ENCODE data around the gene ATP6V1F. TPM values are rescaled to one million over a fixed set of nuclear protein-coding genes. Genes with fewer than 3 reads are reported as not detected.

ATP6V1F gene
- total RNA-seq, 3 donors from 2014 or later (not counting 1 experiment from before 2014, with no cell fraction given) = 82.9 to 98.0 (median 94.3) TPM

DNA sequence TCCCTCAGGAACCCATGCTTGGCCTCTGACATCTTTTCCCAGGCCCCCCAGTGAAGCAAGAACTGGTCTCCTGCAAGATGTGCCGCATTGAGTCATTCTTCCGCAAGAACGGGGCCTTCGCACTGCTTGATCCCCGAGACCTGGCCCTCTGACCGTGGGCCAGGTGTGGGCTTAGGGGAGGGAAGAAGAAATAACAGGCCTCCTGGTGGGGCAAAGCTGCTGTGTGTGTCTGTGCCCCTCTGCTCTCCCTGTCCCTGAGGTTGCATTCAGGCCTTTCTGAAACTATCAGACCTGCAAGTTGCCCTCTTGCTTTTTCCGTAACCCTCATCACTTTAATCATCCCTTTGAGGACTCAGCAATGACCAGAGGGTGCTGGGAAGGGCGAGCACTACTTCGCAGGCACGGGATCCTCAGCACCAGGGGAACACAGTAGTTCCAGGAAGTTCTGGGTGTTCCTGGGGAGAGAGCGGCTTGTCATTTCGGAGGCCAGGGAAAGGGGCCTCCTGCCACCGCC, 6.0 kb downstream of the ATP6V1F start:
- H3K4me1 Mint-ChIP-seq = peaks cover 5 to 22% of the 10 kb centered on the region in 2 donors
- intact Hi-C loops (cut with micrococcal nuclease) = no loop called here
- TF ChIP-seq, protein P1, sequence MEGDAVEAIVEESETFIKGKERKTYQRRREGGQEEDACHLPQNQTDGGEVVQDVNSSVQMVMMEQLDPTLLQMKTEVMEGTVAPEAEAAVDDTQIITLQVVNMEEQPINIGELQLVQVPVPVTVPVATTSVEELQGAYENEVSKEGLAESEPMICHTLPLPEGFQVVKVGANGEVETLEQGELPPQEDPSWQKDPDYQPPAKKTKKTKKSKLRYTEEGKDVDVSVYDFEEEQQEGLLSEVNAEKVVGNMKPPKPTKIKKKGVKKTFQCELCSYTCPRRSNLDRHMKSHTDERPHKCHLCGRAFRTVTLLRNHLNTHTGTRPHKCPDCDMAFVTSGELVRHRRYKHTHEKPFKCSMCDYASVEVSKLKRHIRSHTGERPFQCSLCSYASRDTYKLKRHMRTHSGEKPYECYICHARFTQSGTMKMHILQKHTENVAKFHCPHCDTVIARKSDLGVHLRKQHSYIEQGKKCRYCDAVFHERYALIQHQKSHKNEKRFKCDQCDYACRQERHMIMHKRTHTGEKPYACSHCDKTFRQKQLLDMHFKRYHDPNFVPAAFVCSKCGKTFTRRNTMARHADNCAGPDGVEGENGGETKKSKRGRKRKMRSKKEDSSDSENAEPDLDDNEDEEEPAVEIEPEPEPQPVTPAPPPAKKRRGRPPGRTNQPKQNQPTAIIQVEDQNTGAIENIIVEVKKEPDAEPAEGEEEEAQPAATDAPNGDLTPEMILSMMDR (IDR thresholded peaks at IDR 0.05) = no peak
- Histone ChIP-seq H3K4me1 (ENCODE audit: control insufficient read depth, insufficient read depth, low read length) (peaks cover 18% of the 10 kb centered on the region), H3K4me3 (ENCODE audit: low read length) (no peak overlapping the region), H3K36me3 (ENCODE audit: control insufficient read depth, insufficient read depth, low read length) (peaks cover 7% of the 10 kb centered on the region), H3K9me3 (ENCODE audit: control insufficient read depth, insufficient read depth, low read length) (no peaks in the 10 kb centered on the region), H3K27ac (ENCODE audit: low read length) (no peak overlapping the region), H3K27me3 (ENCODE audit: control insufficient read depth, insufficient read depth, low read length) (peaks cover 3% of the 10 kb centered on the region)
- no peak for DNase-seq
- H3K27me3 Mint-ChIP-seq (ENCODE audit: low read depth in 2 of 2) = peaks cover 0 to 5% of the 10 kb centered on the region in 2 donors
- ATAC-seq = no peak
- H3K27ac Mint-ChIP-seq = no peak overlapping the region
- H3K4me3 Mint-ChIP-seq = peak overlapping the region; percentile 52
- no peaks in the 10 kb centered on the region for H3K36me3 Mint-ChIP-seq
- H3K9me3 Mint-ChIP-seq = no peaks in the 10 kb centered on the region
- 60% methylated on average over 13 of the region's 13 CpGs for WGBS (ENCODE audit: insufficient coverage)

DNA sequence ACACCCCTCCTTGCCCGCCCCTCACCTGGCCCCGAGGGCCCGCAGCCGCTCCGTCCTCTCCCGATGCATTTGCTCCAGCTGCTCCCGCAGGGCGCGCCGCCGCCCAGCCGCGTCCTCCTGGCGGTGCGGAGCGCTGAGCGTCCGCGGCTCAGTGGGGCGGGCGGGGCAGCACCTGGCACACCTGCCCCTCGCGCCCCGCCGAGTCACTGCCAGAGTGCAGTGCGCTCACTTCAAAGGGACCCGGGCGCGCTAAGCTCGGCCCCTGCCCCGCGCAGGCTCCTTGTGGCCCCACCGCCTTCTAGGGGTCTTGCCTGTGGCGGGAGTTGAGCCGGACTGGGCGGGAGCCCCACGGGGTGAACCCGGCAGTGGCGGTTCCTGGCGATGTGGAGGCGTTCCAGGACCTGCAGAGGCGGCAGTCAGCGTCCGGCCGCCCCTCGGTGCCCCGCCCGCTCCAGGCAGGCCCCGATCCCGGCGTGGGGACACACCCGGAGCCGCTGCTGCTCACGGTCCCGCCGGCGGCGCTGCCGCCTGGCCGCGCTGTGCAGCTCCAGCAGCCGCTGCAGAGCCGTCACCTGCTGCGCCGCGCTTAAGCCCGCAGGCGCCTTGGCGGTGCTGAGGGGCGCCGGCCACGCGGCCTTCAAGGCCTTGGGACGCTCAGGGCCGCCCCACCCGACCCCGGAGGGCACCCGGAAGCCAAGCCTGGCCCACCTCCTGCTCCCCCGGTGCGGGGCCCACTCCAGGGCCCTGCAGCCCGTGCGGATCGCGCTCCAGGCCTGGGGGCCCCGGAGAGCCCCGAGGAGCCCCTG, 6.7 kb downstream of the ATP6V1F start:
- no peaks in the 10 kb centered on the region for H3K9me3 ChIP-seq (ENCODE audit: control insufficient read depth, insufficient read depth, low read length)

DNA sequence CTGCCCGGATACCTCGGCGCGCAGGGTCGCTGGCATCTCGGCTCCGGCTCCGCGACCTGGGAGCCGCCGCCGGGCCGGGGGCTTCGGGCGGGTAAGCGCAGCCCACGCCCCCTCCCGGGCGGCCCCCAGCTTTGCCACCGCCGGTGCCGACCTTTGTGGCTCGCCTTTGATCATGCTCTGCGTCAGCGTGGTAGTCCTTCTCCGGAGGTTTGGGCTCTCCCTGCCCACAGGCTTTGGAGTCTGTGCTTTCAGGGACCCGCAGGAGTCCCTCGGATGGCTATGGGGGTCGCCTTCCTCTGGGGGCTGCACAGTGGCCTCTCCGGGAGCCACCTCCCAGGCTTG, 7.3 kb downstream of the ATP6V1F start:
- ATAC-seq (peak in 1 of 3 donors; percentile 13), DNase-seq (peak in 1 of 2 donors; percentile 41)
- H3K4me3 ChIP-seq (ENCODE audit: low read length) = no peak overlapping the region
- Mint-ChIP-seq H3K27ac (no peak overlapping the region), H3K4me1 (peaks cover 5 to 17% of the 10 kb centered on the region in 2 donors), H3K4me3 (peak overlapping the region; percentile 83), H3K36me3 (no peaks in the 10 kb centered on the region), H3K9me3 (no peaks in the 10 kb centered on the region), H3K27me3 (ENCODE audit: low read depth in 2 of 2) (peaks cover 0 to 5% of the 10 kb centered on the region in 2 donors)
- 2% methylated on average over 30 of the region's 30 CpGs for WGBS (ENCODE audit: insufficient coverage)
- H3K9me3 ChIP-seq (ENCODE audit: control insufficient read depth, insufficient read depth, low read length) = no peaks in the 10 kb centered on the region
- peaks cover 11% of the 10 kb centered on the region for H3K4me1 ChIP-seq (ENCODE audit: control insufficient read depth, insufficient read depth, low read length)
- peaks cover 7% of the 10 kb centered on the region for H3K36me3 ChIP-seq (ENCODE audit: control insufficient read depth, insufficient read depth, low read length)
- intact Hi-C loops (cut with micrococcal nuclease) = no loop called here
- H3K27me3 ChIP-seq (ENCODE audit: control insufficient read depth, insufficient read depth, low read length) = peaks cover 3% of the 10 kb centered on the region
- TF ChIP-seq, protein P1 (IDR thresholded peaks at IDR 0.05) = no peak
- H3K27ac ChIP-seq (ENCODE audit: low read length) = no peak overlapping the region

More for the DNA sequence above, 6.7 kb downstream of the ATP6V1F start:
- TF ChIP-seq, protein P1 (IDR thresholded peaks at IDR 0.05) = no peak
- Histone ChIP-seq H3K4me1 (ENCODE audit: control insufficient read depth, insufficient read depth, low read length) (peaks cover 11% of the 10 kb centered on the region), H3K27me3 (ENCODE audit: control insufficient read depth, insufficient read depth, low read length) (peaks cover 3% of the 10 kb centered on the region), H3K4me3 (ENCODE audit: low read length) (peak overlapping the region; percentile 38), H3K36me3 (ENCODE audit: control insufficient read depth, insufficient read depth, low read length) (peaks cover 7% of the 10 kb centered on the region), H3K27ac (ENCODE audit: low read length) (no peak overlapping the region)
- intact Hi-C loops (cut with micrococcal nuclease) = no loop called here
- Mint-ChIP-seq H3K4me1 (peaks cover 5 to 19% of the 10 kb centered on the region in 2 donors), H3K27me3 (ENCODE audit: low read depth in 2 of 2) (peaks cover 0 to 5% of the 10 kb centered on the region in 2 donors), H3K9me3 (no peaks in the 10 kb centered on the region), H3K27ac (no peak overlapping the region), H3K4me3 (peak overlapping the region; percentile 45), H3K36me3 (no peaks in the 10 kb centered on the region)
- WGBS (ENCODE audit: insufficient coverage) = 1% methylated on average over 86 of the region's 86 CpGs
- DNase-seq = peak; percentile 27 to 70
- peak; percentile 78 to 87 (median 86) for ATAC-seq
